ENCODE measurements around the gene HPX. TPM values are rescaled to one million over a fixed set of nuclear protein-coding genes. Genes with fewer than 3 reads are reported as not detected.

HPX gene
- total RNA-seq, 1 donor from 2014 or later: 1.1 TPM

DNA sequence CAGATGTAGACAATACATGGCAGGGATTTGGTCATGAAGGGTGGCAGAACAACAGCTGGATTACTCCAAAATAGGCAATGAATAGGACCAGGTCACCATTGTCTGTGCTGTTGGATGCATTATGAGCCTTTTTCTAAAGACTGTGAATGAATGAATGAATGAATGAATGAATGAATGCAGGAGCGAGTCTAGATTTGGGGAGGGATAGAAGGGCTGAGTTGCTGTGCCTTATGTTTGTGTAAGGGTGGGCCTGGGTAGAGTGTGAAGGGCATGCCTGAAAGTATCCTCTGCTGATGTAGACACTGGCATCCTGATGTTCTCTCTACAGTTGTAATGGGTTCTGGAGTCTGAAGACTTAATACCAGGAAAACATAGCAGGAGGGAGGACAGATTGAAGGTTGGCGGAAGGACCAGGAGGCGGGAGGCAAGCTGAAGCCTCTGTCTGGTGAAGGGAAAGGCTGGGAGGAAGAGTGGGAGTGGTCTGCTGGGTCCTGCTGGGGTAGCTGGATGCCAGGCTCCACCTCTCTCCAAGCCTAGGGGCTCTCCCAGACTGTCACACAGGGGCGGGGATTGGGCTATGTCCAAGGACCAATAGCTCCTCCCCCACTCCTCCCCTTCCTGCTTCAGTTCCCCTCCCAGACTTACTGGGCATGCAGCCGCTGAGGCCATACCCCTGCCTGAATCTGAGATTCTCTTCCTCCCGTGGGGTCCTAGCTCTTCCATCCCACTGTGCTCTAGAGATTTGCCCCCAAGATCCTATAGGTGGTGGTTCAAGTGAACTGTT lies 28.1 kb upstream of the HPX start:
- peak; percentile 94 for DNase-seq (ENCODE audit: low spot score)

DNA sequence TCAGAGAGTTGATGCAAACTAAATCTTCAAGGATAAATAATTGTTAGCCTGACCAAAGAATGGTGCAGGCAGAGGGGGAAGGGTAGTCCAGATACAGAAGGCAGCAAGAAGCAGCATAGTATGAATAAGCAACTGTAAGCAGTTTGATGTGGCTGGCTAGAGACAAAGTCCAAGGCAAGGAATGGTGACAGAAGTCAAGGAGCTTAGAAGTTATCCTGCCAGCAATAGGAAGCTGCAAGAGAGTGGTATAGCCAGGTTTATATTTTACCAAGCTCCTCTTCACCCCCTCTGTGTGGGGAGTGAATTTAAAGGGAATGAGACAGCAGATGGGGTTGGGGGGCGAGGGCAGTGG lies 18.3 kb upstream of the HPX start:
- DNase-seq (ENCODE audit: low spot score): no peak

DNA sequence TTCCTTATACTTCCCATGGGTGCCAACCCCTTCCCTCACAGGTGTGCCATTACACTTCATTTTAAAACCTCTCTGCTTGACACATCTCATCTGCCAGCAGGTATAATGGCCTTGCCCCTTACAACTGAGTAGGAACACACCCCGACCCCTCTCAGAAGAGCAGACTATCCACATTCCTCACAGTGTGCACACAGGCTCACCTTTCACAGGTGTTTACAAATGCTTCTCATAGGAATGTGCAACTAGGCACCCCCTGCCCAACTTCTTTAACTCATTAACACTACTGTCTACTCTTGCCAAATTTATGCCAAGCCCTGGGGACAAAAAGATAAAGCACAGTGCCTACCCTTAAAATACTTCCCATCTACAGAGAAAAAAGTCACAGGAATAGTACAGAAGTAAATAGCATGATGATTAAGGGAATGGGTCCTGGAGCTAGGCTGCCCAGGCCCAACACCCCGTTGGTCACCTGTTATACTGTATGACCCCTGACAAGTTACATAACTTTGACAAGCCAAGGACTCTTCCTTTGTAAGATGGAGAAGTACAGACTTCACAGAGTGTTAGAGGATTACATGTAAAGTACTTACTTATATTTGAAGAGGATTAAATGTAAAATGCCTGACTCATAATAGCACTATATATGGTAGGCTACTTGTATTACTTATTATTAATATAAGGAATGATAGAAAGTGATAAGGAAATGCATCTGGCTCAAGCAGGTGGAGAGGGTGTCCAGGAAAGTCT lies 17.7 kb upstream of the HPX start:
- DNase-seq (ENCODE audit: low spot score): no peak

DNA sequence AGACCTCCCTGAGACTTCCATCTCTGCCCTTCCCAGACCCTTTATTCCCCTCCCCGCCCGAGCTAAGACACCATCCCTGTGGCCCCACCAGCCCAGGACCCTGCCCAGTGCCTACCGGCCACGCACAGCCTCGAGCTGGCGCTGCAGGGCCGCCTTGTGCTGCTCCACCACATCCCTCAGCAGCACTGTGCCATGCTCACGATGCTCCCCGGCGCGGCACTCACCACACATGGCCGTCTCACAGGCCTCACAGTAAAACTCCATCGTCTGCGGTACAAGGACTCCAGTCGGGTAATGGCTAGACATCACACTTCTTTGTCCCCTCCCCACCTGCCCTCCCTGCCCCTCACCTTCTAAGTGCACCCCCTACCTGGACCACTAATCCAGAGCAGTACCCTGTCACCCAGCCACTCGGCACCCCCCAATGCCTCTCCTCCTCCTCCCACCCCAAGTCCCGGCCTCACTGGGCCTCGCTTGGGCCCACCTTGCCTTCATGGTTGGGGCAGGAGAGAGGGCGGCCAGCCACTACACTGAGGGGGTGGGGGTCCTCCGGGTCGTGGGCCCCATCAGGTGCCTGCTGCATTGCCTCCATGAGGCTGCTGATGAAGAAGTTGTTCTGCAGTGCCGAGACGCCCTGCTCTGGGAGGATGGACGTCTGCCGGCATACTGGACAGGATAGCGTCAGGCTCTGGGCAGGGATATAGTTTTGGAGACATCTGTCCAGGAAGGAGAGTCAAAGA lies 17.0 kb upstream of the HPX start:
- DNase-seq (ENCODE audit: low spot score): peak; percentile 85

DNA sequence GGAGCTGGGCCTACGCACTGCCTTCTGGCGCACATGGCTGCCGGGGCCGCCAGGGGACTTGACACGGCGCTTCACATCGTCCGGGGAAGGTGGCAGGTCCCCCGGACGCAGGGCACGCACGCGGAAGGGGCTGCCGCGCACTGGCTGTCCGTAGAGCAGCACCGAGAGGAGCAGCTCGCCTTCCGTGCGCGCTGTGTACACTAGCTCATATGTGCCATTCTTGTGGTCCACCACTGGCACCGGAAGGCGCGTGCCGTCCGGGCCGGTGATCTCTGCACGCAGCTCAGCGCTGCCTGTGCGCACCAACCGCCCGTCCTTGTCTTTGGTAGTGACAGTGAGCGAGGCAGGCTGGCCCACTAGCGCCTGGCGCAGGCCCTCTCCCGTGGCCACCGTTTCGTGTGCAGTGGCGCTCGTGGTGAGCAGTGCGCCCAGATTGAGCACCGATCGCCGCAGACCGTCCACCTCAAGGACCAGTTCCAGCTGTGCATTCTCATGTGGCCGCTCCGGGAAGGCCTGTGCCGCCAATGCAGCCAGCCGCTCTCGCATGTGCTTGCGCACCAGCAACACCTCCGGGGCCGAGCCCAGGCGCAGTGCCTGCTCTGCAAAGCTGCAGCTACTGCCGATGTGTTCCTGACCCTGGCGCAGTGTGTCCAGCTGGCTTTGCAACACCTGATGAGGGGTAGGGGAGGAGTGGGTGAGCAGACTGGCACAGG lies 15.7 kb upstream of the HPX start:
- DNase-seq (ENCODE audit: low spot score): no peak

DNA sequence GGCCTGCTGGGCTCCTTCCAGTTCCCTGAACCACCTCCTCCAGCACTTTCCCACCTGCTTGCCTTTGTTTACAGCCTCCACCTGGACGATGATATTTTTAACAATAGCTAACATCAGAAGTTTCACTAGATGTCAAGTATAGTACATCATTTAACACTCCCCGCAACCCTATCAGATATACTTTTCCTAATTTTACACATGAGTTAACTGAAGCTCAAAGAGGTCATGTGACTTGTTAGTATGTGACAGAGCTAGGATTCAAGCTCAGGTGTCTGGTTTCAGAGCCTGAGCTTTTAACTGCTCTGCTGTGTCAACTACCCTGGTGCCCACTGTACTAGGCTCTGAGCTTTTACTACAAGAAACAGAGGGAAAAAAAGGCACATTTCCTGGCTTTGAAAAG lies 14.3 kb upstream of the HPX start:
- DNase-seq (ENCODE audit: low spot score): no peak

DNA sequence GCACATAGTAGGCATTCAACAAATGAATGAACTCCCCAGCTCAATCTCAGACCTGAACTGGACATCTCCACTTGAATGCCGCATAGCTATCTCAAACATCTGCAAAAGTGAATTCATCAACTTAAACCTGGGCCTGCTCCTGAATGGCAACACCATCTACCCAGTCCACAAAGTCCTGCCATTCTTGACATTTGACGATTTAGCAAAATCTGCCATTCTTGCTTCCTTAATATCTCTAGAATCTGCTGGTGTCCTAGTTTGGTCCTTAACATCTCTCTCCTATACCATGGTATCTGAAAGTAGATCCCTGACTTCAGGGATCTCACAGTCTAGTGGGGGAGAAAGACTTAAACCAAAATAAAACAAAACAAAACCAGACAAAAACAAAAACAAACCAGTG lies 12.4 kb upstream of the HPX start:
- DNase-seq (ENCODE audit: low spot score): no peak

DNA sequence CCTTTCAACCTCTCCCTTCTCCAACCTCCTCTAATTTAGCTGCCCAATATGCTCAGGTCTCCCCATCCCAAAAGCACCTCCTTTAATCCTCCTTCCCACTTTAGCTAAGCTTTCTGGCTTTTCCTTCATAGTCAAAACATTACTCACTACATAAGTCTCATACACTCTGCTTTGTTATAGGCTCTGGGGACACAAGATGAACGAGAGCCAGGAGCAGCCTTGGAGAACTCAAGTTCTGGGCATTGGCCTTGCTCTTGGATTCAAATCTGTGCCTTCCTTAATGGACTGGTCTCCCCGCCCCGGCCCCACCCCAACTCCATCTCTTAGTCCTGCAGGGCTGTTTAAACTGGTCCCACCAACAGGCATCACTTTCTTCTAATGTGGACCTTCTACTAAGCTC lies 11.4 kb upstream of the HPX start:
- DNase-seq (ENCODE audit: low spot score): no peak

DNA sequence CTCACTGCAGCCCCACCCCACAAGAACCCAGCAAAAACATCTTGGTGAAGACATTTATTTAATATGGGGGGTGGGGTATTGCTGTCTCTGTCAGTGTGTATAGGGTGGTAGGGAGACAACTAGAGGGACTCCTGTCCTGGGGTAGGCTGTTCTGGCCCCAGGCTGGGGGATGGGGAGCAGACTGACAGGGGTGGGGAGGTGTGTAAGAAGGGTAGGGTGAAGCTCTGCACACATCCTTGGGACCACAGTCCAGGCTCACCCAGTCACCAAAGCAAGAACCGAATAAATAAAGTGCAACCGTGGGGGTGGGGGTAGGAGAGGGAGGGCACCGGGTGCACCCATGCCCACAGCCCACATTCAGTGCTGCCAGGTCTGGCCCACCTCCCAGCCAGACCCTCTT lies 7.8 kb upstream of the HPX start:
- peak; percentile 60 for DNase-seq (ENCODE audit: low spot score)

DNA sequence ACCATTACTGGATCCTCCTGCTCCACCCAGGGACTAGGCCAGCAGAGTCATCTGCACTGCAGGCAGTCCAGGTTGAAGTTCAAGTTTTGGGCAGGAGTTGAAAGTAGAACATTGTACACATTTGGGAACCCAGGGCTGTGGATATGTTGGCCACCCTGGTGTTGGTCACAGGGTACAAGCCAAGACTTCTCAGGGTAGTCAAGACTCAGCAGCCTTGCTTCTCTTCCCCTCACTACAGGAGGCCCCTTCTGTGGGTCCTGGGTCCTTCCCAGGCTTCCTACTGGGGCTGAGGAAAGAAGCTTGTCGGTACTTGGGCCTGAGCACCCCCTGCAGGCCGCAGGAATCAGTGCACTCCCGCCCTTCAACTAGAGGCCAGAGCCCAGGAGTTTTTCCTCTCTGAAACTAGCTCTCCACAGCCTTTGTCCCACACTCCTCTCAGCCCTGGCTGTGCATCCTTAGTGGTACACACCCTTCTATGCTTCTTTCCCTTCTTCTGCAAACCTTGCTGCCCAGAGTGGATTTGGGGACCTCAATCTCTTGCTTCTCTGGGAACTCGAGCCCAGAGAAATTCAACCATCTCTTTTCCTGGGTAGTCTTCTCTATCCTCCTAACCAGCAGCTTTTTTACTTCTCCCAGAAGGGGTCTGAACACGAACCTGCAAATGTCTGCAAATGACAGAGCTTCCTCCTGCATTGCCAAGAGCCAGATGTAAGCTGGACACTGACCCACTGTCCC lies 2.6 kb upstream of the HPX start:
- DNase-seq (ENCODE audit: low spot score): no peak

DNA sequence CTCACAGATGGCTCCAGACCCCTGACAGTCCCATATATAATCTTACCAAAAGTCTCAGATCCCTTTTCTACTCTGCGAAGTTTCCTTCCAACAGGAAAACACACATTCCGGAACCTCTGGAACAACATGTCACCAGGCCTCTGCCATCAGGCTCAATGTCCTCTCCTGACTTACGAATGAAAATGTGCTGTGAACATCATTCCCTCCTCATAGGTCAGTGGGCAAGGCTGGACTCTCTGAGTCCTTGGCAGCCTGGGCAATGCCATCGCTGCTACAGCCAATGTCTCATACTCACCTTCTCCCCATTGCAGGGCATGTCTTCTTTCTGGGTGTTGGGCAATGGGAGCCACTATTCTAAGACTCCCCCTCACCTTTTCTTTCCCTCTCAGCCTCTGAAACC lies 1.7 kb upstream of the HPX start:
- DNase-seq (ENCODE audit: low spot score): no peak

DNA sequence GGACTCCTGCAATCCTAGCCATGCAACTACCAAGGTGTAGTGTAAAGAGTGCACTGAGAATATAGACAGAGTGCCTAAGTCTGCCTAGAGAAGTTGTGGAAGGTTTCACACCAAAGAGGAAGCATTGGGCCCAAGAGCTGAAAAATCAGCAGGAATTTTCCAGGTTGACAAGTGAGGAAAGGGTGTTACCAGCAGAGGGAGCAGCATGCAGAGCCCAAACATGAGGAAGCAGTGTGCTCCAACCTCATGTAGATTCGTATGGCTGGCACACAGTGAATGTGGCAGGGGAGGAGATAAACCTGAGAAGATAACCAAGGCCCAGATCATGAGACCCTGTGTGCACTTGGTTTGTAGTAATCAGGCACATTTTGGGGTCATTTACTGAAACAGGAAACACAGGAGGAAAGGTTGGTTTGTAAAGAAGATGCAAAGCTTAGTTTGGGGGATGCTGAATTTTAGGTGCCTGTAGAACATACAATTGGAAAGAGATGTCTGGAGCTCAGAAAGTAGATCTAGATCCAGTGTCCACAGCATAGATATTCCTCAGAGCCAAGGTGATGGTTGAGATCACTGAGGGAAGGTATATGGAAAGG lies 1.7 kb downstream of the HPX start:
- peak; percentile 9 for DNase-seq (ENCODE audit: low spot score)

DNA sequence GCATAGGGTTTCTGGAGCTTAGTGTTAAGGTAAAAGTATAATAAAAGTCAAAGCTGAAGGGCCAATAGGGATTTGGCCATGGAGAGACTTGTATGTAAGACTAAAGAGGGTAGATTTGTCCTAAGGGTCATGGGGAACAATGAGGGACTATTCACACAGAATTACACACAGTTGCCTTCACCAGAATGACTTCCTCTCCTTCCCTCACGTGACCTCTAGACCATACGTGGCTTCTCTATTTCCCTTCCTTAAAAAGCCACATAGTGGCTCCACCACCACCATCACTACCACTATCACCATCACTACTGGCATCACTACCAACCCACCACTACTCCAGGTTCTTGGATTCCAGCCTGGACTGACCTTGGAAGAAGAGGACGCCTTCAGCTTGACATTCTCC lies 2.8 kb downstream of the HPX start:
- peak; percentile 26 for DNase-seq (ENCODE audit: low spot score)

DNA sequence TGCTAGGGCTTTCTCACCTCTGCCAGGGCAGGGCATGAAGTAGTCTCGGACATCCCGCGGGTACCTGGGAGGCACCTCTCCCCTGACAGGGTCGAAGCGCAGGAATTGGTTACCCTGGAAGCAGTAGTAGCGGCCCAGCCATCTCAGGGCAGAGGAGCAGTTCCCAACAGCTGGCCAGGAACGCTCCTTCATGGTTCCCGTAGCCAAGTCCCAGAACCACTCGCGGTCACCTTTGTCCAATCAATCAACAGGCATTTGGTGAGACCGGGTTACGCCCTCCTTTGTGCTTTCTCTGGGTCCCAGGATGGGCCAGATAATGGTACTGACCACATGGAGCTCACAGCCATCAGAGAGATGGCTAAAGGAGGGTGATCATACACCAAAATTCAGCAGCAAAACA lies 3.4 kb downstream of the HPX start:
- DNase-seq (ENCODE audit: low spot score): peak; percentile 81

DNA sequence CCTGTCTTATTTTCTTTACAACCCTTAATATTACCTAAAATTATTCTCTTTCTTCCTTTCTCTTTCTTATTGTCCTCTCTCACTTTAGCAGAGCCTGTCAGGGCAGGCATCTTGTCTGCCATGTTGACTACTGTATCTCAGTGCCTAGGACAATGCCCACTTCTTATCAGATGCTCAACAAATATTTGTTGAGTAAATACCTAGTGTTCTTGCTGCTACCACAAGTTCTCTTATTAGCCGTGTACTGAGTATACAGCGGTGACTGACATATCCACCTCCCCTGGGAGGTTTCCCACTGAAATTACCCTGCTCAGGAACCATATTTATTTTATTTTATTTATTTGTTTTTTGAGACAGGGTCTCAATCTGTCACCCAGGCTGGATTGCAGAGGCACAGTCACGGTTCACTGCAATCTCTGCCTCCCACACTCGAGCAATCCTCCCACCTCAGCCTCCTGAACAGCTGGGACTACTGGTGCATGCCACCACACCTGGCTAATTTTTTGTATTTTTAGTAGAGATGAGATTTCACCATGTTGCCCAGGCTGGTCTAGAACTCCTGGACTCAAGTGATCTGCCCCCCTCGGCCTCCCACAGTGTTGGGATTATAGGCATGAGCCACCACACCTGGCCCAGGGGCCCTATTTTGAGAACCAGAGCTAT lies 6.7 kb downstream of the HPX start:
- DNase-seq (ENCODE audit: low spot score): peak; percentile 28

DNA sequence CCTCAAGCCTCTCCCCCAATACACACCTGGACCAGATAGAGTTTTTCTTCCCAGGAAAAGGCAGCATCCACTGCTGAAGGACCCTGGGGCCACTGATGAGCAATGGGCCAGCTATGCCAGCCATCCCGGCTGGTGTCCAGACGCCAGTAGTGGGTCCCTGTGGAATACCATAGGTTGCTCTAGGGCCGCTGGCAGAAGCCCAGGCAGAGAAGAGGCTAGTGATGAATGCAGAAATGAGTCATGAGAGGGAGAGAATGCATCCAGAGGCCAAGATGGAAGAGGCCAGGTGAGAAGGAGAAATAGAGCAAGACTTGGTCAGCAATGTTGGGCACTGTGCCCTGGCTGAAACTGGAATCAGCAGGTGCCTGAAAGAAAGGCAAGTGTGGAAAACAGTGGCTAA lies 8.9 kb downstream of the HPX start:
- peak; percentile 47 for DNase-seq (ENCODE audit: low spot score)

DNA sequence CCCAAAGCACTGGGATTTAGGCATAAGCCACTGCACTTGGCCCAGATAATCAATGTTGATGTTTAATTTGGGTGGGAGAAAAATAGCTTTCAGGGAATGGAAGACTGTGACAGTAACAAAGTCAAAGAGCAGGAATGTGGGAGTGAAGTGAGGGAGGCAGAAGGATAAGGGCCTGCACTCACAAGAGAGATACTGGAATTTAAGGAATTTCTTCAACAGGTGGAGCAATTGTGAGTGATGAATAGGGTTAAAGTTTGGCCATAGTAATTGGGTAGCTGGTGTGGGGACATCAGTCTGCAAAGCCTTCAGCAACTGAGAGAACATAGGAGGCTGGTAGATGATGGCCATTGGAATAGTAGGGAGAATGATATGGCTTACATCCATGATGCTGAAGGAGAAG lies 13.3 kb downstream of the HPX start:
- DNase-seq (ENCODE audit: low spot score): no peak

DNA sequence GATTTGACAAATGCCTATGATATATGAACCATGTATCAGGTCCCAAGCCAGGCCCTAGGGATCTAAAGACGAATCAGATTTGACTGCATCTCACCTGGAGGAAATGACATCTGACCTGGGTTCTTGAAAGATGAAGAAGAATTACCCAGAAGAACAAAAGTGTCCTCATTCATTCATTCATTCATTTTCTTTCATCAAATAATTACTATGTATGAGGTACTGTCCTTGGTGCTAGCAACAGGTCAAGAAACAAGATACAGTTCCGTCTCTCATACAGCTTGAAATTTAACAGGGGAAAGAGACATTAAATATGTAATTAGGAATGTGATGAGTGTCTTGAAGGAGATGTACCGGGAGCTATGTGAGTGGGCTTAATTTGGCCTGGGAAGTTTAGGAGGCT lies 20.1 kb downstream of the HPX start:
- no peak for DNase-seq (ENCODE audit: low spot score)

DNA sequence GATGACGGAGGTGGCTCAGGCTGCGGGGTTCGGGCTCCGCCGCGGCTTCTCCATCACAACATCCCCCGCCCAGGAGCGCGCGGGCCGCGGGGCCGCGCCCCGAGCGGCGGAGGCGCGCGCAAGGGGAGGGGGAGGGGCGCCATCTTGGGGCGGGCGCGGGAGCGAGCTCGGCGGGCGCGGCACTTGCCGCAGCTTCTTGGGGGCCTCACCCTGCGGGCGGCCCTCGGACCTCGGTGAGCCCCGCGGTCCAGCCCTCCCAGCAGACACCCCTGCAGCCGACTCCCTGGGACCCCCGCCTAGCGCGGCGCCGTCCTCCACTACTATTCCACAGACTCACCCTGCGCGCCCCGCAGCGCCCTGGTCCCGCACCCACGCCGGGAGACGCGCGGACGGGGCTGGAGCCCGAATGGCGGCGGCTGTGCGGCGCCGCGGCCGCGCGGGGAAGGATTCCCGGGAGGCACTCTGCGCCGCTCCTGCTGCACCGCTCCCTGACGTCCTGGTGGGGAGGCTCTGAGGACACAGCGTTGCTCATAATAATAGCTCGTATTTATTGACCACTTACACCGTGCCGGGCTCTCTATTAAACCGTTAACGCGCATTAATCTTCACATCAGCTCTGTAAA lies 21.7 kb downstream of the HPX start, which contains the start of gene APBB1:
APBB1 (minus strand) TSS at position 86 of the 623 bp plus-strand sequence. CDS start 7,747 bp downstream, outside the sequence.
- DNase-seq (ENCODE audit: low spot score): peak; percentile 49

Data from mesenteric fat pad (tissue), 1 donor.